HG02884 (cell line): ENCODE data around the gene ADGRF1.

ENCODE experiments used
- ATAC-seq: cut with Tn5 transposase; IDR thresholded peaks from one replicate; pipeline ENCODE4 v1.9.1; 2021; ENCODE audit warnings: mild to moderate bottlenecking, moderate library complexity; ENCODE audit not compliant: unreplicated experiment

ADGRF1 gene

DNA sequence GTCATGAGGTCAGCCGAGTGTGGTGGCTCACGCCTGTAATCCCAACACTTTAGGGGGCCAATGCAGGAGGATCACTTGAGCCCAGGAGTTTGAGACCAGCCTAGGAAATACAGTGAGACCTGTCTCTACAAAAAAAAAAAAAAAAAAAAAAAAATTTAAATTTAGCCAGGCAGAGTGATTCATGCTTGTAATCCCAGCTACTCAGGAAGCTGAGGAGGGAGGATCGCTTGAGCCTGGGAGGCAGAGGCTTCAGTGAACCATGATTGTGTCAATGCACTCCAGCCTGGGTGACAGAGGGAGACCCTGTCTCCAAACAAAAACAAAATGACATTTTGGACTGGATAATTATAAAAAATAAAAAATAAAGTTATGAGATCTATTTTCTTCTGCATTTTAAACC, 56.2 kb downstream of the ADGRF1 start:
- ATAC-seq, result no peak

DNA sequence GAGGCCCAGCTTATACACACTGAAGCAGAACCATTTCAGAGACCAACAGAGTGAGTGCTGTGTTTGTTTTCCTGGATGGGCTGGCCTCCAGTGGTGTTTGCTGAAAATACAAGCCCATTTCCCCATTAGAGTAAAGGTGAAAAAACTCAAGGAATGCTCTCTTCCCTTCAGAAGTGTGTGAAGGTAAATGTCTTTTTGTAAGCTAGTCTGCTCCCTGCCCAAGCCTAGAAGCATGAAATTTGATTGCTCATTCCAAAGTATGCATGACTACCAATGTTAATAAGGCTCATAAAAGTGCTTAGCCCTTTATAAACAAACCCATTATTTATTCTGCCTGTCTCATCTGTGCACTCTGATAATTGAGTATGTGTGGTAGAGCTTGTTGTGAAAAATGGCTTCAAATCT, 59.1 kb downstream of the ADGRF1 start:
- ATAC-seq, result no peak

DNA sequence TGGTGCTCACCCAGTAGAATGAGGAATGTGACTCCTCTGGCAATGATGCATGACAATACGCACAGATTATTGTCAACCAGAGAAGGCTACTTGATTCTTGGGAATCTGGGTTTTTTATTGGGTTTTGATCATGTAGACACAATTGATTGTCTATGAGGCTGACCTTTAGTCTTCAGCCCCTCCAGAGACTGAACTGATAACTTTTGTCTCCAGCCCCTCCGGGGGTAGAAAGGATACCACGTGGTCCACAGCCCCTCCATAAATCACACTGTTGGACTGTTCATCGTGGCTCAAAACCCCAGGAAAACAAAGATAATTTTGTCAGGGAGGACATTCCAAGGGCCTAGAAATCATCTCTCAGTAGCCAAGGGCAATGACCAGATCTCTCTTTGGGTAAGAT, 62.9 kb downstream of the ADGRF1 start:
- ATAC-seq, result no peak

DNA sequence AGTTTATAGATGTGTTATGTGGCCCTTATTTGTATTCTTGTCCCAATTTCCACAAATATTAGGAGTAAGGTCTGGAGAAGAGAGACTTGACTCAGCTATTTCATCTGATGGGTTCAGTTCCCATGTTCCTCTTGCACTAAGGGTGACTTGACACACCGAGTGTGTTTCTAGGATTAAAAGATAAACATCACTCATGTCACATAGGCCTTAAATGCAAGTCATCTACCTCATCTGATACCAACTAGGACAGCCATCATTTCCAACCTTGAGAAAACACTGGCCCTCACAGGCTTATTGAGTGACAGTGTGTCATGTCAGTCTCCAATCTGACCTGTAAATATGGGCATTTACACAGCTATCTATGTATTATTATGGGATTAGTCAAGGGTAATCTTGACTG, 67.3 kb downstream of the ADGRF1 start:
- no peak for ATAC-seq

DNA sequence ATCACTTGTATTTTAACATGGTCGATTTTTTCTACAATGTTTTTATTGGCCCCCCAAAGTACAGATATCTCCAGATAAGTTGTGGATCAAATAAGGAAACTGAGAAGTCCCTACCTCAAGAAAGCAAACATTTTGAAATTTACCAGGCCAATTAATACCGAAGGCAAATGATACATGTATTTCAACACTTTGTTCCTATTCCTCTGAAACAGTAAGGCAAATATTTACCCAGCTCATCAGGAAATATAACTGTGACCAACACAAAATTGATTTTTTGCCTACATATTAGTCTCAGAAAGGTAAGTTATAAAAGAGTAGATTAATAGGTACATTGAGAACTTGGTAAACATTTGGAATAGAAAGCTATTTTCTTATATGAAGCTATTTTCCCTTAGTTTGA, 69.1 kb downstream of the ADGRF1 start:
- no peak for ATAC-seq

DNA sequence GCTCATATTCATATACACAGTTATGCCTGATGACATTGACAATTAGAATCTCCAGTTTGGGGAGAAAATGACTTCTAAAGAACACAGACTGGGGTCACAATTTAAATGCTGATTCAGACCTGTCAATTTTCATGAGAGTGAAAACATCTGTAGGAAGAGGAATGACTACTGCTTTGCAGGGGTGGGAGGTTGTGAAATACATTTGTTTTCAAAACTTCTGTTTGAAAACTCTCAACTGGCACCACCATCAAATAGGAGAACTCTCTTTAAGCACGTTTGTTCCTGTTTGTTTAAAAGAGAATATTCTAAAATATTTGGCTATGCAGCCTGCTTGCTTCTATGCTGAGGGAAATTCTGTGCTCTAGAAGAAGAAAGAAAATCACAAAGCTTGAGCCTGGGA, 69.6 kb downstream of the ADGRF1 start:
- no peak for ATAC-seq

DNA sequence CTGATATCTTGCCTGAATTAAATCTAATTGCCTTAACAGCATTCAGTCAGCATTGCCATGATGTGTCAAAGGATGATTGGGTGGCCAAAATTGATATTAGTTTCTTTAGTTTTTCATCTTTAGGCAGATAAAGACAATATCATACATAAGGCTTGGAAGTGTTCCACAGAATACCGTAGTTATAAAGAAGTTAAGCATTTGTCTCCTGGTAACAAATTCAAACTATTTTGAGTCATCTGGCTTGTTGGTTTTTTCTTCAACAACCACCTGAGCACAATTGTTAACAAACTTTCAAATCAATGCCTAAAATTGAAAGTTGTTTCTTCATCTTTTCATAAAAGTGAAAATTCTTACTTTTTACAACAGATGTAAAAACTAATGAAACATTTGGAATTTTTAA, 72.9 kb downstream of the ADGRF1 start:
- ATAC-seq, result no peak

DNA sequence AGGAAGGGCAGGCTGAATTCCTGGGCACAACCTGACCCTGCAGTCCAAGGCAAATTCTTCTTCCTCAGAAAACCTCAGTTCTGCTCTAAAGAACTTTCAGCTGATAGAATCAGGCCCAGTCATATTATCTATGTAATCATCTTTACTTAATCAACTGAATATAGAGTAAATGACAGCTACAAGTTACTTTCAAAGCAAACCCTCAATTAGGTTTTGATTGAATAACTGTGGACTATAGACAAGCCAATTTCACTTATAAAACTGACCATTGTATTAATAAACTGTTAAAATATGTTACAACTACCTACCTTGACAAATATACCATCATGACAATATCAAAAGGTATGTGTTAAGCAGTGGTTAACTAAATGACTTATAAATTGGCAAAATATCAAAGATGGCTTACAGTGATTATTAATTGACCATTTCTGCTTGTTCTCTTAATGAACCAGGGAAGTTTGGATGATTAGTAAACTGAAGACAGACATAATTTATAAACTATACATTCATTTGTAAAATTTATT, 74.2 kb downstream of the ADGRF1 start:
- ATAC-seq, result no peak

DNA sequence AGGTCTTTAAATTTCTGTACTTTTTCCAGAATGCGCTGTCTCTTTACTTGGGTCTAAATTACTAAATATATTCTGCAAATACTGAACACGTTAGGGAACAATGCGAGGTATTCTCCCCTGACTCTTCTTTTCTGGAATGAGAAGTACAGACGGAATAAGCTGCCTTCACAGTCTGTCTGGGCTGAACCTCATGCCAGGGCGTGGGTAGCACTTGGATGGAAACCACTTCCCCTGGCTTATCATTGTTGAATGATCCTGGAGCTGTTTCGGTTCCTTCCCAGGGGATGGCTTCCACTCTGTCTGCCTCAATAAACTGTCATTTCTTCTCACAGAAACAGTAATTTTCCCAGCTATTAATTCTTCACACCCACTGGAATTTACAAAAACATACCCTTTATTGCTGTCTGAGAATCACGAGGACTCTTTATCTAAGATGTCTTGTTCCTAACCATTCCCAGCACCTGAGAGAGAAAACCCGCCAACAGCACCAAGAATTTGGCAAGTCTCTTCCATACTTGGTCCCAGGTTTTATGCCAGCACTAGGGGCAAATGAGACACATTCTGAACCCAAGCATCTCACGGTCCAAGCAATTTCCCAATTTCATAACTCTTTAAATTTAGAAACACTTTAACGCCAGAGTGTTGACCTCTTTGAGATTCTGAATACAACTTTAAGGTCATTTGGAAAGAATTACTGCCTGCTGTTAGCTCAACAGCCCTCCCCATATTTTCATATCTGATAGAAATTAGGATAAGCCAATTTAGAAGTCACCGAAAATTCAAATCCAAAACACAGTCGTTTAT, 77.2 kb downstream of the ADGRF1 start:
- no peak for ATAC-seq

DNA sequence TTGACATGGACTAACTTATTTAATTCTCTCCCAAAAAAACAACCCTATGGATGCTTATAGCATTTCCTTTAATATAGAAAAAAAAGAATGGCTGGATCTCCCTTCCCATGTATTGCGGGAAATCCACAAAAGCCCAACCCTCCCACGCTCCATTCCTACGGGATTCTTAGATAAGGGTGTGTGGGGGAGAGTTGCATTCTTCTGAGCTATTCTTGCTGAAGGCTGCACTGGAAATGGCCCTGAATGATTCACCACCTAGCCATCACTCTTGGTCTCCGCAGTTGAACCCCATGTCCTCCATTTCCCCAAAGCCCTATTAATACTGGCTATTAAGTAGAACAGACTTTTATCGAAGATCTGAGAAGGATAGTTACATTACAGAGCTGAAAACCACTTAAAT, 78.5 kb downstream of the ADGRF1 start:
- no peak for ATAC-seq

DNA sequence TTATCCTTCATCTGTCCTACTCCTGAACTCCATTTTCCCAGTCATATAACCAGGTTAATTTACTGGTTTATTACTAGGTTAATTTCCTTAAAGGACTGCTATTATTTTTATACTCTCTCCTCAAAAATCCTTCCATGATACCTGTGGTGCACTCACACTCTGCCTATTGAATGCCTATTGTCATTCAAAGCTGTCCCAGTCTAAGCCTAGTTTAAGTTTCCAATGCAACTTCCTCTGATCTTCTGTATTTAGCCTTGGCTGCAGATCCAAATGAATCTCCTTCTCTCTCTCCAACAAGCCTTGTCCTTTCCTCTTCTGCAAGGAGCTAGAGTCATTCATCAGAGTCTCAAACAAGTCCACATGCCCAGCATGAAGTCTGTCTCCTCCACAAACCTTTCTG, 79.1 kb downstream of the ADGRF1 start:
- ATAC-seq, result no peak

DNA sequence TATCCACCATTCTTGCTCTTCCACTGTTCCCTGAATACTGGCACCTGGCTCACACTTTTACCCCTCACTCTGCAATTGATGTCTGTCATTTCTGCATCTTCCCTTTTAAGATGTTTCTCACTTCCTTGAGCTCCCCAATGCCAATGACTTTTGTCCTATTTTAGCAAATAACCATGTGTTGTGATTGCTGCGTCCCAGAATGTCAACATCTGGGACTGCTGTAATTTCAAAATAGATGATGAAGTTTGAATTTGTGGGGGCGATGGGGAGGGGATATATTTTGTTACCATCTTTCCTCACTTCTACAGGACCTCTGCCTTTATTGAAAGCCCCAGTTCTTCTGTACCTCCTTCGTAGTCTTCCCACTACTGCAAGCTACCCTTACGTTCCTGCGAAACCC, 80.4 kb downstream of the ADGRF1 start:
- no peak for ATAC-seq

DNA sequence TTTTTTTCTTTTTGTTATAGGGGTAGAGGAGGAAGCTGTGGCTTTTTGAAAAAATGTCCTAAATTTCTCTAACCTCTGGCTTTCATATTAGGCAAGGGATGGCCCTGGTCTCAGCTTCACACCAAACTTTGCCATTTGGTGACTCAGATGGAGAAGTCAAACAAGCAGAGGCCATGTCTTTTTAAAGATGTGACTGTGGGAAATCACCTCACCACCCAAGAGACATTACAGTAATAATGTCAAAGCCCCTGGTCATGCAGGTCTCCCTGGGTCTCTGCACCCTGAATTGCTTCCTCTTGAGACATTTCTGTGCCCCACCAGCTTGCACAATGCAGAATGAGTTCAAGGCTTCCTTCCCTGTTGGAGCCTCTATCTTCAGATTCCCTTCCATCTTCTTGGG, 80.9 kb downstream of the ADGRF1 start:
- no peak for ATAC-seq

DNA sequence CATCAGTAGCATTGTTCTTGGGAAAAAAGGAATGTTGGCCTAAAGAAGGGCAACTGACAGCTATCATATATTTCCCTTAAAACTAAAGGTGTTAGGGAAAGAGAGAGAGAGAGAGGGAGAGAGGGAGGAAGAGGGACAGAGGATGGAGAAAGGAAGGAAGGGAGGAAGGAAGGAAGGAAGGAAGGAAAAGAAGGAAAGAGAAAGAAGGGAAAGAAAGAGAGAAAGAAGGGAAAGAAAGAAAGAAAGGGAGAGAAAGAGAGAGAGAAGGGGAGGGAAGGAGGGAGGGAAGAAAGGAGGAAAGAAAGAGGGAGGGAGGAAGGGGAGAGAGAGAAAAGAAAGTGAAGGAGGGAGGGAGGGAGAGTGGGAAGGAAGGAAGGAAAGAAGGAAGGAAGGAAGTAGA, 82.7 kb downstream of the ADGRF1 start:
- ATAC-seq, result no peak

DNA sequence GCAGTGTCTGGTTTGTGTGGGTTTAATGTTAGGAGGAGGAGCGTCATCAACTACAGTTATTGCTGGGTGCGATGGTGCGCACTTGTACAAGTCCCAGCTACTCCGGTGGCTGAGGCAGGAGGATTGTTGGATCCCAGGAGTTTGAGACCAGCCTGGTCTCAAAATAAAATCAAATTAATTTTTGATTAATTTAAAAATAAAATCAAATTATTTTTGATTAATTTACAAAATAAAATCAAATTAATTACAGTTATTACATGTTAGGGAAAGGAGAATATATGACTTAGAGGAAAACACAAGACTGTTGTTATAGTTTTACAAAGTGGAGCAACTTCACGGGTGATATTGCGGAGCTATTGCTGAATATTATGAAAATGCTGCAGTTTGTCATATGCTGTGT, 85.7 kb downstream of the ADGRF1 start:
- ATAC-seq, result no peak

DNA sequence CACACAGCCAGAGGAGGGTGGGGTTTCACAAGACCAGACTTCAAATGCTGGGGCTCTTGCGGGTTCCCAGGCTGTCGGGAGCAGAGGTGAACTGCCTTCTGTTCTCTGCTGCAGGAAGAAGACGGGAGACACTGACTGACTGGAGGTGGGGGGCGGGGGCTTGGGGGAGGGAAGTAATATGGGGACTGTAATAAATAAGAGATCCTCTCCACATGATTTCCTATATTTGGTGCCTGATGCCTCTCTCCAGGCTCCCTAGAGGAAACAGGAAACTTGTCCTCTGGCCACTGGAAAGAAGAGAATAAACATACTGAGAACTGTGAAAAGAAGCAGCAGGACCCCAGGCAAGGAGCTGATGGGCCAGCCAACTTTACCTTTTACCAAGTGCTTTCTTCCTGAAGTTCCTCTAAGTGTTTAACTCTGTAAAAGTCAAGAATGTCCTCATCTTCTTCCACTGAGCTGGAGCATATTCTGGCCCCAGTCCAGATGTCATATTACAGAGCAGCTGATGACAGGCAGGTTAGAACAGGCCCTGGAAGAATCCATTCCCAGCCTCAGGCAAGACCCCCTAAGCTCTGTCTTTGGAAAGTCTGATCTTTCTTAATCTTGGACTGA, 87.2 kb downstream of the ADGRF1 start:
- no peak for ATAC-seq

DNA sequence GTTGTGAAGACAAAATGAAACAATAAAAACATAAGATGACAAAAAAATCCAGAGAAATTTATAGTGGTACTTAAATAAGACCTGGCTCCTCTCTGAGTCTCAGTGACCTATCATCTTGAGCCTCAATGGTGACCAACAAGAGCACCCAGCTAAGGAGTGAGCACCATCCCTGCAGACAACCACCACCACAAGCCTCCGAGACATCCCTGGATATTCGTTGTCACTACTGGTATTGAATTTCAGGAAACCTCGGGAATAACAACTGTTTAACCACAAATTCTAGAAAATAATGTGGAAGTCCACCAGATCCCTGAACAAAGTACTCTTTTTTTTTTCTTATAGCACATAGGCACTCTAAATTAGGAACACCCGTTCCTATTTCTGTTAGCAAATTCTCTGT, 88.2 kb downstream of the ADGRF1 start:
- no peak for ATAC-seq

DNA sequence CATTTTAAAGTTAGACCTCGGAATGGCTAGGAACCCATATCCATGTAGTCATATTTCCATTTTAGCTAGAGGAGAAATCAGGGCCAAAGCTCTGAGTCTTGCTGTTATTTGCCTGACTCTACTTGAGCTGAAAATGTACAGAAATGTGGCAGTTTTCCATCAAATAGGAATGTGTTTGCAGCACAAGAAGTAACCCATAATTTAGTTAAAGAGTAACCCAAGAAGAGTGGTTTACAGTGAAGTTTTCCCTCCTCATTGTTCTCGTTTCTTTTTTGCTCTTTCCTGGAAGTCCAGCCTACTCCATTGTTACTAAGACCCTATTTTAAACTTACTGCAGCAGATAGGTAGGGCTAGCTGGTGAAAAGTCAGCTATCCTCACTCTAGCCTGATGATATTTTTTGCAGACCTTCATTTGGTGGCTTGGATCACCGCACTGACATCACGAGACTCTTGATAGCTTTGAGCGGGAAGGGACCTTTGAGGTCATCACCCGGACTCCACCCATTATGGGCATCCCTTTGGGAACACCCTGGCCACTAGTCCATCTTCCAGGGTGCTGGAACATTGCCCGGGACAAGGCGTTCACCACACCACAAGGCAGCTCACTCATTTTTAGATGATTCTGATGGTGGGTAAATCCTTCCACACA, 92.4 kb downstream of the ADGRF1 start:
- no peak for ATAC-seq

DNA sequence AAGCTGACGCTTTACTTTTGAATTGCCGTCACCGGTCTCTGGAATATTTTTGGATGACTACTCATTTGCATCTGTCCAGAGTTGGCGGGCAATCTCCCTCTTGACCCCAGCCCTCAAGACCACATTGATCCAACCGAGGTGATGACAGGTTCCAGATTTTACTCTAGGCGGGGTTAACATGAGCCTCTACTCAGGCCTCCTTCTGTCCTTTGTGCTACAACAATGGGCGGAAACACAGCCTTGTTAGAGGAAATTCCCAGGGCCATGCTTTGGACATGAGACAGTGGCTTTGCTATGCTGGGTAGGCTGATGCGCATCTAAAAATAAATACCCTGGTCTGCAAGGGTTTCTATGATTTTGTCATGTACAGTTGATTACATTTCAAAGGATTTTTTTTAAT, 93.4 kb downstream of the ADGRF1 start:
- no peak for ATAC-seq
